HCEC 1CT (cell line): ENCODE data around the gene PRDM16.

Experiments
- DNase-seq: peaks from one replicate; pipeline ENCODE4 v3.0.0-alpha.2; 2017

PRDM16 gene

DNA sequence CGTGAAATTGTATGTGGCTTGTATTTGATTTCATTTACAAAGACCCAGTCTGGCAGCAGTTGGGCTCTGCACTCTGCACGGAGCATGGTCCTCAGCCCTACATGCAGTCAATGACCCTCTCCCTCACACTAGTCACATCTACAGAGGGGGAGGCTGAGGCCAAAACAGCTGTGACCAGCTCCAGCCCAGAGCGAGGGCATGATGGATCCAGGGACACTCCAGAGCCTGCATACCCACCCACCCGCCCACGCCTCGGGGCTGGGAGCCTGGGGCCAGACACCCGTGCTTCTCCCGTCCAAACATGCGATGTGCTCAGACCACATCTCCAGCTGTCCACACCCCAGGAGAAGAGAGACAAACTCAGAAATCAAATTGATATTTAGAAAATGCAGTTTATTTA is 14.0 kb upstream of the PRDM16 start:
- no peak for DNase-seq

- DNase-seq = no peak
Measured at GRCh38 chr1:3056641-3057040, 12.4 kb upstream of the PRDM16 start.

DNA sequence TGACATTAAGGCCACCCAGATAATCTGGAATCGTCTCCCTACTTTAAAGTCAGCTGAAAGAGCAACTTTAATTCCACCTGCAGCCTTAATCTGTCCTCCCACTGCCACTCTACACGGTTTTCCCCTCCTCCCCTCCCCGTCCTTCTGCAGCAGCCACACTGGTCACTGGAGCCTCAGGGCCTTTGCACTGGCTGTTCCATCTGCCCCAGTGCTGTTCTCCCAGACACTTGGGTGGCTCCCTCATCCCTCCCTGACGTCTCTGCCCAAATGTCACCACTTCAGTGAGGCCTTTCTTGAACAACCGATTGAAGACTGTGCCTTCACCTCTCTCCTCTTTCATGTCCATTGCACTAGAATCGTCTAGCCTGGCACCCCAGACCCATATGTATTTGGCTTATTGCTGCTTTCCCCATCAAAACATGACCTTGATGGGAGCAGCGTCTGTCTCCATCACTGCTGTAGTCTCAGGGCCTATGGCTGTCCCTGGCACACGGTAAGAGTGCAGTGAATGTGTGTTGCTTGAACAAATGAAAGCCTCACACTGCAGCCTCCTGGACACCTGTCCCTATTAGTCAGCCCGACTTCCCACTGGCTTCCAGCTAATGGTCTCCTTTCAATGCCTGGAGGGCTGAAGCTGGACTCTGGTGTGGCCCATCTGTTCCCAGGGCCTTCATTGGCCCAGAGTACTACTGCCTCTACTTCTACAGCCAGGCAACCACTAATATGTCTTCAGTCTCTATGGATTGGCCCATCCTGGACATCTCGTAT is 10.6 kb upstream of the PRDM16 start:
- no peak for DNase-seq

DNA sequence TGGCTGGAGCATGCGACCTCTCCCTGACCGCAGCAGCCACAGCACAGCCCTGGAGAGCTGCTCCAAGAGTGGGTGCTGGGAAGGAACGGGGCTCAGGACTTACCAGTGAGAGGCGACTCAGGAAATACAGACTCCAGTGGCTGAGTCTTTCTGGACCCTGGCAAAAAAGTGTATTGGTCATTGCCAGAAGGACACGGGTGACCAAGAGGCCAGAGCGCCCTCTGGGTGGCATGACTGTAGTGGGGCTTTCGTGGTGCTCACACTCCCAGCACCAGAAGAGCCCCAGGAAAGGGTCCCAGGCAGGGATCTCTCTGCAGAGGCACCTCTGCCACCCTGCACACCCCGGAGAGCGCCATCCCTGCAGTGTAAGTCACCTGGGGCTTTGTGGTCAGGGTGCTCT is 8.9 kb upstream of the PRDM16 start:
- DNase-seq = no peak

DNA sequence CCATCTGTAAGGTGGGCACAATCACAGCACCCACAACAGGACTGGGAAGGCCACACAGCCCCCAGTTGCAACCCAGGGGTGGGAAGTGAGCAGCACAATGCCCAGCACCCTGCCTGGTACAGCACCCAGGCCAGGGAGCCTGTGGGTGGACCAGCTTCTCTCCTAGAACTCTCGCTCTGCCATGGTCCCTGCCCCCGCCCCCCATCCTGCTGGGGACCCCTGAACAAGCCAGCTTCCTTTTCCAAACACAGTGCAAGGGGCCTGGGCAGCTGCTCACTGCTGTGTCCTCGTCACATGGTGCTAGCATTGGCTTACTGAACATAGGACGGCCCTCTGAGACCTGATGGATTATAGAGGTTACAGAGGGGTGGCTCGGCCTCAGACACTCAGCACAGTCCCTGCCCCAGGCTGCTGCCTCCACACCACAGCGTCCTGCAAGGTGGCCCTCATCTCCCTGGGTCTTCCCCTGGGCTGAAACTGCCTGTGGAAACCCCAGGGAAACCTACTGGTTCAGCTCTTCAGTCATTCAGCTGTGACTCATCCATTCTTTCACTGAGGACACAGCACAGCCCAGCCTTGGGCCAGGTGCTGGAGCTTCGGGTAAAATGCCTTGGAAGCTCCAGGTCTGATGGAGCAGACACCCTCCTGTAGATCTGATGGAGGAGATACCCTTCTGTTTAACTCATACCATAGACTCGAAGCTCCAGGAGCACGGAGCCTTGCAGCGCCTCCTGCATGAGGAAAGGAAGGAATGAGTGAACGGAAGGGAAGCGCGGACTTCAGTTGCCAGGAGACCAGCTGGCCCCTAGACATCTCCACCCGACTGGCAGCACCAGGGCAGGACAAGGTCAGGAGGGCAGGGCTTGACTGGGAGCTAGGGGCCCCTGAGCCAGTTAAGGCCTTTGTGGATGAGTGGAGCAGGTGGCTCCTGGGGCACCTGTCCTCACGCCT is 8.1 kb upstream of the PRDM16 start:
- DNase-seq = no peak

DNA sequence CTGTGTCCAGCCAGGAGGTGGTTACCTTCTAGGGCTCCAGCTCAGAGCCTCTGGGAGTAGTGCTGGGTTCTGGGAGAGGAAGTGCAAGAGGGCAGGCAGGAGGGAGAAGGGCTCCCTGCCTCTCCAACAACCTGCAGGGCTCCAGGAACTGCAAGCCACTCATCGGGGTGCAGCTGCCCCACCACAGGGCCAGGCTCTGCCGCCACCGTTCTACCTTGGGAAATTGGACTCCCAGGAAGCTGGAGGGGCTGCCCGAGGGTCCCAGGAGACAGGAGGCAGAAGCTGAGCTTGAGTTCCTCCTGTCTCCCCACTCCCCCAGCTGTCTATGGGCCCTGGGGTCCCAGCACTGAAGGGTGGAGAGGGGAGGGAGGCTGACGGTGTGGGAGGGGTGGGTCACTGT is 7.4 kb upstream of the PRDM16 start:
- DNase-seq = no peak

- no peak for DNase-seq
Measured at GRCh38 chr1:3061981-3062615, 6.9 kb upstream of the PRDM16 start.

DNA sequence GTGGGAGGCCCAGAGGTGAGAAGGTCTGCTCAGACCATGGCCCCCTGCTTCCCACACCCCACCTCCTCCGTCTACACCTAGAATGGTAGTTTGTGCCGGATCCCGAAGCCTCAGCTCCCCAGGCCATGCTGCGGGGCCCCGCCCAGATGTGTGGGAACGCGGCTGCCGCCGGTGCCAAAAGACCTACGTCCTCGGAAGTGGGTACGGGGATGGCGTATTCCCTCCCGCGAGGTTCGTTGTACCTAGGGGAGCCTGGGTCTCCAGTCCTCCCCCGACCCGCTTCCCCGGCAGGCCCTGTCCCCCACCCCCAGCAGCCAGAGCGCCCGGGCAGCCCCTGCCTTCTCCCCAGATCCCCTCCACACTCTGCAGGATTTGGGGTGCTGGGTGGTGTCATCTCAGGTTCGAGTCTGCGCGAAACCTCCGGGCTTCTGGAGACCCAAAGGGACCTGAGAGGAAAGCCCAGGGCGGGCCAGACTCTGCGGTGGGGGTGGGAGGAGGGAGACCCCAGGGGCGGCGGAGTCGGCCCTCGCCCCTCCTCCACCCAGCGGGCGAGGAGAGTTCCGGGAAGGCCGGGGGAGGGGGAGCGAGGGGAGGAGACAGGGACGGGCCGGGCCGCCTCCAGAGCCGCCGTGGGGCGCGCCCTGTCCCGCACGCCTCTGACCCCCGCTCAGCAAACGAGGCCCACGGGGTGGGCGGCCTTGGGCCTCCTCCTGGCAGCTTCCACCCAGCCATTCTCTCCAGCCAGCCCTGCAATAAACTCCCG is 6.2 kb upstream of the PRDM16 start:
- no peak for DNase-seq

DNA sequence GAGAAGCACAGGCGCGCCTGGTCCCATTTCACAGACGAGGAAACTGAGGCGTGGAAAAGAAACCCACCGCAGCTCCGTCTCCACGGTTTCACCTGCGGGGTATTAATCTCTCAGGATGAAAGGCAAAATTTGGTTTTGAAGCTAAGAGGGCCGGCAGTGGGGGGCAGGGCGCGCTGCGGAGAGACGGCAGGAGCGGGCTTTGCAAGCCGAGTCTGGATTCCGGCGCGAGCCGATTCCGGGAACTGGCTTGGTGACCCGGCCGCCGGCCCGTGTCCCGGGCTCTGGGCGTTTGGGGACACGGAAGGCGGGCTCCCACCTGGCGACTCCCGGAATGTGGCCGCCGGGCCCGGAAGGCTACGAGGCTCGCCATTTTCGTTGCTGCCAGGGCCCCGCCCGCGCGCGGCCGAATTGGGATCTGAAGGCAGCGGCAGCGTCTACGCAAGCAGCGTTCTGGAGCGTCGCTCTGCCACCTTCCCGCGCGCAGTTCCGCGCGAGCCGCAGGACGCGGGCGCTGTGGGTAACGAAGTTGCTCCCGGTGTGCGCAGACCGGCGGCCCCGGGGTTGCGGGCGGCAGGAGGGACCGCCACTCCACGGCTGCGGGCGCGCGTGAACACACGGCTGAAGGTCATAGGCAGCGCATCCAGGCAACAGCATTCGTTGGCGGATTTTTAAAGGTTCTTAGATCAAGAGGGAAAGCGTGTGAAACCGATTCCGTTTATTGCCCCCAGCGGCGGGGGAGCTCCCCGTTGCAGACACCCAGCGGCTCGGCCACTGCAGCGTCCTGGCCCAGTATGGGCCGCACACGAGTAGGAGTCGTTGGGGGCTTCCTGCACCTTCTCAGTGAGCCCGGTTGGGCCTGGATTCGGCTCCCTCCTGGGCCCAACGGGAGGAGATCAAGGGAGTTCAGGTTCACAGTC is 5.4 kb upstream of the PRDM16 start:
- DNase-seq = no peak

- DNase-seq = no peak
Measured at GRCh38 chr1:3064296-3064850, 4.6 kb upstream of the PRDM16 start.

GRCh38 chr1:3064901-3065300 is 4.1 kb upstream of the PRDM16 start:
- no peak for DNase-seq

DNA sequence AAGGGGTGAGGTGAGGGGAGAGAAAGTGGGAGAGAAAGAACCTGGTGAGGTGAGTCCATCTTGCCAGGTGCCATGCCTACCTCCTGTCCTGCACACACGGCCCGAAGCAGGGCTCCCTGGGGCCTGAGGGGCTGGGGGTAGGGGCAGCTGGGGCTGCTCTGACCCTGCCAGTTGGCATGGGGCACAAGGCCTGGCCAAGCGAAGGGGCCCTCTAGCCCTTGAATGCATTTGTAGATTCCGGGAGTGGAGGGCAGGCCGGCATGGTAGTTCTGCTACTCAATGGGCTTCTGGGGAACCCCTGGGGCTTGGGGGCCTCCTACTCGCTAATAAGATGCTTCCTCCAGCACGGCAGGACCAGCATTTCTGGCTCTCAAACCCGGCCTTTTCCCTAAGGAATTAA is 3.6 kb upstream of the PRDM16 start:
- DNase-seq = no peak

GRCh38 chr1:3065797-3066196 is 3.2 kb upstream of the PRDM16 start:
- DNase-seq = no peak

- DNase-seq = no peak
Measured at GRCh38 chr1:3066250-3066711, 2.7 kb upstream of the PRDM16 start.

DNA sequence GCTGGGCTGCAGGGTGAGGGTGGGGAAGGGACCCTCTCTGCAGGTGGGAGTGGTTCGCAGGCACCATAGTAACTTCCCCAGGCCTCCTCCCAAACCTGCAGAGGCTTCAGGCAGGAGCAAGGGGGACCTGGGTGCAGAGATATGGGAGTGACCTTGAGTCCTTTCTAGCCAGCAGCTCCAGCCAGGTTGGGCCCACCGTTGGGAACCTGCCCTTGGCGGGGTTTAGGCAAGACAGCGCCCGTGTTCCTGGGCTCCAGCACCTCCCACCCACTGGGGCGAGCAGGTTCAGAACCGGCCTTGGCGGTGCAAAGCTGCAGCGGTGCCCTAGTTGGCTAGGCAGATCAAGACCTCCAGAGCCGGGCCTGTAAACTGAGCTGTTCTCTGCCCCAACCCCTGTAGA is 2.2 kb upstream of the PRDM16 start:
- no peak for DNase-seq

DNA sequence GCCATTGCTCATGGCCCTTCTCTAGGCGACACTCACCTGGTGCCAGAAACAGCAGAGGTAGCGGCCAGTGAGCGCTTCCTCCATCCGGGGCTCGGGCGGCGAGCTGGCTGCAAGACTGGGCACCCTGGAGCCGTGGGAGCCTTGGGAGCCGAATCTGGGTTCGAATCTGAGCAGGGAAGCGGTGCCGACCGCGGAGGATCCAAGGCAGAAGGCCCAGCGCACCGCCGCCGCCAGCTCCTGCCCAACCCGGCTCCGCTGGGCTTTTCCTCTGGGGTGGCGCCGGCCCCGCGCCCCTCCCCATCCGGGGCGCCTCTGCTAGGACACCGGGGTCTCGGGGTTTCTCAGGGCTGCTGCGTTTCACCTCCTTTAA is 1.7 kb upstream of the PRDM16 start:
- DNase-seq = no peak

- no peak for DNase-seq
Measured at GRCh38 chr1:3067671-3068563, 1.1 kb upstream of the PRDM16 start.

GRCh38 chr1:3069491-3070308 is 697 bp downstream of the PRDM16 start:
- DNase-seq = no peak

GRCh38 chr1:3070309-3070643 is 1.3 kb downstream of the PRDM16 start:
- DNase-seq = no peak
